AG09319 (cell line): ENCODE results near the gene MDM1.

Experiments used
- DNase-seq: peaks from one replicate; pipeline ENCODE4 v3.0.0-alpha.2; 2010; ENCODE audit warnings: low read depth; ENCODE audit errors: extremely low read depth
- TF ChIP-seq, protein P1 (sequence below): IDR thresholded peaks from 2 replicates; pipeline ENCODE4 v1.5.1; 2011; ENCODE audit warnings: low read depth, mild to moderate bottlenecking, inconsistent platforms, low read length, moderate library complexity

Gene MDM1

GRCh38 chr12:68331500-68331868 is 678 bp downstream of the MDM1 start:
- TF ChIP-seq, protein P1, sequence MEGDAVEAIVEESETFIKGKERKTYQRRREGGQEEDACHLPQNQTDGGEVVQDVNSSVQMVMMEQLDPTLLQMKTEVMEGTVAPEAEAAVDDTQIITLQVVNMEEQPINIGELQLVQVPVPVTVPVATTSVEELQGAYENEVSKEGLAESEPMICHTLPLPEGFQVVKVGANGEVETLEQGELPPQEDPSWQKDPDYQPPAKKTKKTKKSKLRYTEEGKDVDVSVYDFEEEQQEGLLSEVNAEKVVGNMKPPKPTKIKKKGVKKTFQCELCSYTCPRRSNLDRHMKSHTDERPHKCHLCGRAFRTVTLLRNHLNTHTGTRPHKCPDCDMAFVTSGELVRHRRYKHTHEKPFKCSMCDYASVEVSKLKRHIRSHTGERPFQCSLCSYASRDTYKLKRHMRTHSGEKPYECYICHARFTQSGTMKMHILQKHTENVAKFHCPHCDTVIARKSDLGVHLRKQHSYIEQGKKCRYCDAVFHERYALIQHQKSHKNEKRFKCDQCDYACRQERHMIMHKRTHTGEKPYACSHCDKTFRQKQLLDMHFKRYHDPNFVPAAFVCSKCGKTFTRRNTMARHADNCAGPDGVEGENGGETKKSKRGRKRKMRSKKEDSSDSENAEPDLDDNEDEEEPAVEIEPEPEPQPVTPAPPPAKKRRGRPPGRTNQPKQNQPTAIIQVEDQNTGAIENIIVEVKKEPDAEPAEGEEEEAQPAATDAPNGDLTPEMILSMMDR = no peak
- DNase-seq = no peak

- TF ChIP-seq, protein P1 = no peak
Observed at GRCh38 chr12:68327896-68328295, 4.3 kb downstream of the MDM1 start.

DNA sequence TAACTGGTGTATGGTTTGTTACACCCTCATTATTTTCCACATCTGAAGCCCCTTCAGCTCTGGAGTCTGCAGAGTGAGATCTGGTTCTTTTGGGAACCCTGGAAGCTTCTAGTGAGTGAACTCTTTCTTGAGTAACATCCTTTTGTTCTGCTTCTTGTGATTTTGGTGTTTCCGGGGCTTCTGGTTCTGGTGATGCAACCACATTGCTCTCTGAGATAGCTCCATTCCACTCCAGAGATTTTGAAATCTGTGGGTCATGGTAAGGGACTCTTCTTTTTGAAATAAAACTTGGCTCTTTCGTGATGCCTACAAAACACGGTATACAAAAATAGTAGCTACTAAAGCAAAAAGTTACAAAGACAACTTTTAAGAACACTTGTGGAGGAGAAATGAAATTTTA is 5.4 kb downstream of the MDM1 start:
- TF ChIP-seq, protein P1 = no peak
- DNase-seq = no peak

More at GRCh38 chr12:68327896-68328295, 4.3 kb downstream of the MDM1 start:
- DNase-seq = no peak

- DNase-seq = no peak
- TF ChIP-seq, protein P1 = no peak
Observed at GRCh38 chr12:68325966-68326365, 6.2 kb downstream of the MDM1 start.

DNA sequence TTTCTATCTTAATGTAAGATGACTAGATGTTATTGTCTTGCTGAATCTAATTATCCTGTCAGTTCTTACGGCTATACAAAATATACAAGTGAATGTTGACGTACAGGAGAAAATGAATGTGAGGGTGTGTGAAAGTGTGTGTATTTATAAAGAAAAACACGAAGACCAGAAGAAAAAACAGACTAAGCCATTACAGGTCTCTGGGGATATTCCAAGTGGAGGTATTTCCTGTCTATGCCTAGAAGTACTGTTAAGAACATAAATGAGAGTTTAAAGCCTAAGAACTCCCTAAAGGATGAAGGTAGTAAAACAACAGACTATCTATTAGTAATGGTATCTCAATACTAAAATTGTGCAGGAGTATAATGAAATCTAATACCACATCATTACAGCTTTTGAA is 7.6 kb downstream of the MDM1 start:
- DNase-seq = no peak
- TF ChIP-seq, protein P1 = no peak

DNA sequence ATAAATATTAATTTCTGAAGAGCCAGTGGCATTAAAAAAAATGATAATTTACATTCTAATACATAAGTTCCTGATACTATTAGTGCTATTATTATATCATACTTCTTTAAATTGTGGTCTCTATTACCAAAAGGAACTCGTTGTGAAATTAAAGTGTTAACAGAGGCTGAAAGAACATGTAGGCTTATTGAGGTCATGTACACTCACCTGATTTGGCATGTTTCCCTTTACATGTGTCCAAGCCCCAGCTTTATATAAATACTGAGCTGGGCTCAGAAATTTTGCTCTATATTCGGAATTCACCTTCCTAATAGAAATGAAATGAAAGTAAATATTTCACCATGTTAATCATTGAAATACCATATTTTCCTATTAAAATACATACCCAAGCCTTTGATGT is 11.0 kb downstream of the MDM1 start:
- DNase-seq = no peak
- TF ChIP-seq, protein P1 = no peak

- TF ChIP-seq, protein P1 = no peak
- DNase-seq = no peak
Observed at GRCh38 chr12:68319988-68320623, 12.1 kb downstream of the MDM1 start.
